HG03066 (cell line): ENCODE measurements around the gene PTEN.
"Not testable (repeated sequence)": the region's sequence is repeated elsewhere in the genome, so short reads cannot be mapped to it uniquely, and the experiment has no call there.

Experiments used
- ATAC-seq: cut with Tn5 transposase; IDR thresholded peaks from one replicate; pipeline ENCODE4 v1.9.1; 2021; ENCODE audit warnings: low read depth; ENCODE audit not compliant: unreplicated experiment

PTEN gene

GRCh38 chr10:87868277-87868676 is 4.9 kb downstream of the PTEN start:
- ATAC-seq, result no peak

- not testable (repeated sequence) for ATAC-seq
Observed at GRCh38 chr10:87869139-87869538, 5.7 kb downstream of the PTEN start.

DNA sequence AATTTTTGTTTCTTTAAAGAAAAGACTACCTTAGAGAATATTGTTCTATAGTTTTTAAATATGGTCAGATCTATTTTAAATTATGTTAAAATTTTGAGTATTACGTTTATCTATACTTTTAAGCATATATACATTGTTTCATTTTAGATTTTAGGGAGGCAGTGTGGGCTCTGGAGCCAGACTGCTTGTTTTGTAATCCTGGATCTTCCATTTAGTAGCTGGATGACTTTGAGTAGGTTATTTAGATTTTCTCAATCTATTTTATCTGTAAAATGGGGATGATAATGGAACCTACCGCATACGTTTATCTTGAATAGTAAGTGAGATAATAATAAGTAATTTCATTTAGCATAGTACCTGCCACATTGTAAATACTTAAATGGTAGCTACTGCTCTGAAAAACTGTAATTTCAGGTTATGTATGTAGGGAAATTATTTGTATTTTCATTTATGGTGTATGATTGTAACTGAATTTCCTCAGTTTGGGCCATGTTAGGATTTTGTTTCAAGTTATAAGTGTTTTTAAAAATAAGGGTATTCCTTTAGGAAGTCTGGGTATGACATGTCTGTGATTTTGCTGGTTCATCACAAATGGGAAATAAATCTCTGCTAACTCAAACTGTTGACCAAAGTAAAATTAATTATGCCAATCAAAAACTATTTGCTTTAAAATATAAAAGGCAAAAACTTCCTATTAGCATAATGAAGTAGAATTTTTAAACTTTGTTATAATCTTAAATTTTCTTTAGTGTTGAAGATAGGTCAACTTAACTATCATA is 6.5 kb downstream of the PTEN start:
- no peak for ATAC-seq

- ATAC-seq, result no peak
Observed at GRCh38 chr10:87872828-87873227, 9.4 kb downstream of the PTEN start.

GRCh38 chr10:87873656-87874055 is 10.2 kb downstream of the PTEN start:
- ATAC-seq, result no peak

DNA sequence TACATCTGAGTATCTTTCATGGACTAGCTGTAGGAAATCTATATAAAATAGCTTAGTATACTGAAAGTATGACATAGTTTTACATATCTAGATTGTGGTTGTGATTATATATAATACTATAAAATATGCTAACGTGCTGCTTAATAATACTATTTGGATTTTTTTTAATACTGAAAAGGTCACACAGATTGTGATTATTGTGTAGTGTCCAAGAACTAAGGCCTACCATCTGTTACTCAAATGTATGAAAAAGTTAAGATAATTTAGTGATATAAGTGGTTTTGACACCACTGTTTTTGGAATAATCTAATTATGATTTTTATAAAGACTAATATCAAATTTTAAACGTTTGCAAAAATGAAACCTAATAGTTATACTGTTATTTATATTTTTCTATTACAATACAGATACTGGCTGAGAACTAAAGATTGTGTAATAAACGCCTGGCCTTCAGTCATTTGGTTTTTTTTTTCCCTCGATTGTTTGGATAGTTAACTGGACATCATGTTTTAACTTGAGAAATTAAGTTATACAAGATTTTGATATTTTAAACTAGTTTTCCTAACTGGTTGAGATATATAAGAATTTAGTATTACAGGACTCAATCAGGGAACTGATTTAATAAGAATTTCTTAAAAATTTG is 12.6 kb downstream of the PTEN start:
- no peak for ATAC-seq

- no peak for ATAC-seq
Observed at GRCh38 chr10:87878664-87879459, 15.4 kb downstream of the PTEN start.

DNA sequence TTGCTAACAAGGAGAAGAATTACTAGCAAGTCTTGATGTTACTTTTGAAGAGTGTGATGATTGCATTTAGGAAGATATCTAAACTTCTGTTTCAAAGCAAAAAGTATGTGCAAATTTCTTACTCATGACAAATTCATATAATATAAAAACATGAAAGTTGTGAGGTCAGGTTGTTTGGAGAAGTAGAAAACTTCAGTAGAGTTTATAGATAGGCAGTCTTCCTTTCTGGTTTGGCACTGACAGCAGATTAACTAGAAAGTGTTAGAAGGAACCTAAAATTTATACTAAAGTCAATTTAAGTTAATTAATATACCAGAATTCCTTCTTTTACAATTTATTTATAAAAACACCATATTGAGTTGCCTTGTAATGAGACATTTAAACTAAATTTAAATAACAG is 16.9 kb downstream of the PTEN start:
- no peak for ATAC-seq

DNA sequence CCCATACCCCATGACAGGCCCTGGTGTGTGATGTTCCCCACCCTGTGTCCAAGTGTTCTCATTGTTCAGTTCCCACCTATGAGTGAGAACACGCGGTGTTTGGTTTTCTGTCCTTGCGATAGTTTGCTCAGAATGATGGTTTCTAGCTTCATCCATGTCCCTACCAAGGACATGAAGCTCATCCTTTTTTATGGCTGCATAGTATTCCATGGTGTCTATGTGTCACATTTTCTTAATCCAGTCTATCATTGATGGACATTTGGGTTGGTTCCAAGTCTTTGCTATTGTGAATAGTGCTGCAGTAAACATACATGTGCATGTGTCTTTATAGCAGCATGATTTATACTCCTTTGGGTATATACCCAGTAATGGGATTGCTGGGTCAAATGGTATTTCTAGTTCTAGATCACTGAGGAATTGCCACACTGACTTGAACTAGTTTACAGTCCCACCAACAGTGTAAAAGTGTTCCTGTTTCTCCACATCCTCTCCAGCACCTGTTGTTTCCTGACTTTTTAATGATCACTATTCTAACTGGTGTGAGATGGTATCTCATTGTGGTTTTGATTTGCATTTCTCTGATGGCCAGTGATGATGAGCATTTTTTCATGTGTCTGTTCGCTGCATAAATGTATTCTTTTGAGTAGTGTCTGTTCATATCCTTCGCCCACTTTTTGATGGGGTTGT is 18.1 kb downstream of the PTEN start:
- not testable (repeated sequence) for ATAC-seq

DNA sequence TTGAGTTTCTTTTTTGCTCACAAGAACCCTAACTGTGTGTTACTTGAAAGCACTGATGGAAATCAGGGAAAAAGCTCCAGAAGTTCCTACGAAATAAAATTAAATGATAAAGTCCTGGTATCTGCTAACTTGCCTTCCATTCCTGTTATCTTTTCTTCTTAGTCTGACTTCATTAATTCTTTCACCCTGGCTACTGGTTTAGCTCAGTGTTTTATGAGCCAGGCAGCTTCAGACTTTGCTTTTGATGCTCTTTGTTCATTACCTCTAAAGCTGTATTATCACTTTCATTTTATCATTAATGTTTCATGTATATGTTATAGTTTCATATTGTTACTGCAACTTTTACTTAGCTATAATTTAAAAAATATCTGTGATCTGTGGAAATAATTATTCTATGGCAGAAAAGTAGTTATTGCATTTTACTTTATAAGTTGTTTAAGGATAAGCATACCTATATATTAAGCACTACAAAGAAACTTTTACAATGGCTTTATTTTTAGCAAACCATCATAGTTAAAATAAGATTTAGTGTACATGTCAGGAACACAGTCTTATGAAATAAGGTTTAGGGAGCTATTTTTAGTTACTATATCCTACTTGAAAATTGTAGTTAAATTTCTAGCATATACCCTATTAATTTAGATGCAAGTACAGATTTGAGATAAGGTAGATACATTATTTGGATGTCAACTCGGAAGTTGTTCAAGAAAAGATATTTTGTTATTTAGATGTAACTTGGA is 19.3 kb downstream of the PTEN start:
- no peak for ATAC-seq

GRCh38 chr10:87886635-87887034 is 23.2 kb downstream of the PTEN start:
- no peak for ATAC-seq

DNA sequence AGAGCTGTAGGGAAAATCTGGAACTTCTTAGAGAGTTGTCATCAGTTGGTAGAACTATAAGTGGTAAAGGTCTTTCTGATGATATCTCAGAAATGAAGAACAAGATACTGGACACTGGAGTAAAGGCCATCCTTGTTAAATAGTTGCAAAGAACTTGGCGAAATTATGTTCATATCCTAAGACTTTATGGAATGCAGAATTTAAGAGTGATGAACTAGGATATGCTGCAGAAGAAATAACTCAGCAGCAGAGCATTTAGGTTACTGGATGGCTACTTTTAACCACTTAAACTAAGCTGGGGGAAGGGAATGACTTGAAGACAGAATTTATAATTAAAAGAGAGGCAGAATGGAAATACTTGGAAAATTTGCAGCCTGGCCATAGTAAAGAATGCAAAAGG is 23.7 kb downstream of the PTEN start:
- ATAC-seq, result no peak

DNA sequence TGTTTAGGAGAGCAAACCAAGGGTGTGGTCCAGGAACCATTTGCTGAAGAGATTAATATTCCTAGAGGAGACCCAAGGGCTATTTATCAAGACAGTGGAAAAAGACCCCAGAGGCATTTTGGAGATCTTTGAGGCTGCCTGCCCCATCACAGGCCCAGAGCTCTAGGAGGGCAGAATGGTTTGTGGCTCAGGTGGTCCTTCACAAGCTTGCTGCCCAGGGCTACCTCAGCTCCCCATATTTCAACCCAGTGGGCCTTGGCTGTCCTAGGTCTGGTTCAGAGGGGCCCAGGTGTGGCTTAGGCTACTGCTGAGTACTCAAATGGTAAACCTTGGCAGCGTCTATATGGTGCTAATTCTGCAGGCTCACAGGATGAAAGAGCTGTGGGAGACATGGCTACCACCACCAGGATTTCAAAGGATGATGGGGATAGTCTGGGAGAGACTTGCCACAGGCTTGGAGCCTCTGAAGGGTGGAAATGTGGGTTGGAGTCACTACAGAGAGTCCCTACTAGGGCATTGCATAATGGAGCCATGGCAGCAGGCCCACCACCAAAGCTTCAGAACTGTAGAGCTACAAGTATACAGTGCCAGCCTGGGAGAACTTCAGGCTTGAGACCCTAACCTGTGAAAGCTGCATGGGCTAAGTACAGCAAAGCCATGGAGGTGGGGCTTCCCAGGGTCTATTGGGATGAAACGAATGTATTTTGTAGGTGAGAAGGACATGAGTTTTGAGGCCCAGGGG is 24.3 kb downstream of the PTEN start:
- ATAC-seq, result no peak

- ATAC-seq, result no peak
Observed at GRCh38 chr10:87895430-87895829, 32.0 kb downstream of the PTEN start.

DNA sequence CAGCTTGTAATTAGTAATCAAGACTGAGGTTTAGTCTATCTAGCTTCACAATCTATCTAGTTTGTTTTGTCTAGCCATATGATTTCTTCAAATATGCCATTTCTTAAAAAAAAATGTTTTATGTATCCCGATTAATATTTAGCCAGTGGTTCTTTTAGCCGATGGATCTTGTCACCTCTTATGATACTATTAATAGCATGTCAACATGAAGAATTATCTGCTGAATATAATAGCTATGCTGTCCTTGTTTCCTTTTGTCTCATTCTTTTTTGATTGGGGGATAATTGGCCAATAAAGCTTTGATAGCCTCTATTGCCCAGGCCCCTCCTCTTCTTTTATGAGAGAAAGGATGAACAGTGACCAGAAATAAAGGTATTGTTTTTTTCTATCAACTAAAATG is 32.8 kb downstream of the PTEN start:
- ATAC-seq, result no peak

GRCh38 chr10:87897957-87898356 is 34.5 kb downstream of the PTEN start:
- not testable (repeated sequence) for ATAC-seq

DNA sequence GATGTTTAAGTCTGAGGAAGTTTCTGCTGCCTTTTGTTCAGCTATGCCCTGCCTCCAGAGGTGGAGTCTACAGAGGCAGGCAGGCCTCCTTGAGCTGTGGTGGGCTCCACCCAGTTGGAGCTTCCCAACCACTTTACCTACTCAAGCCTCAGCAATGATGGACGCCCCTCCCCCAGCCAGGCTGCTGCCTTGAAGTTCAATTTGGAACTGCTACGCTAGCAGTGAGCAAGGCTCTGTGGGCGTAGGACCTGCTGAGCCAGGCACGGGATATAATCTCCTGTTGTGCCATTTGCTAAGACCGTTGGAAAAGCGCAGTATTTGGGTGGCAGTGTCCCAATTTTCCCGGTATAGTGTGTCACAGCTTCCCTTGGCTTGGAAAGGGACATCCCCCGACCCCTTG is 40.0 kb downstream of the PTEN start:
- ATAC-seq, result not testable (repeated sequence)

DNA sequence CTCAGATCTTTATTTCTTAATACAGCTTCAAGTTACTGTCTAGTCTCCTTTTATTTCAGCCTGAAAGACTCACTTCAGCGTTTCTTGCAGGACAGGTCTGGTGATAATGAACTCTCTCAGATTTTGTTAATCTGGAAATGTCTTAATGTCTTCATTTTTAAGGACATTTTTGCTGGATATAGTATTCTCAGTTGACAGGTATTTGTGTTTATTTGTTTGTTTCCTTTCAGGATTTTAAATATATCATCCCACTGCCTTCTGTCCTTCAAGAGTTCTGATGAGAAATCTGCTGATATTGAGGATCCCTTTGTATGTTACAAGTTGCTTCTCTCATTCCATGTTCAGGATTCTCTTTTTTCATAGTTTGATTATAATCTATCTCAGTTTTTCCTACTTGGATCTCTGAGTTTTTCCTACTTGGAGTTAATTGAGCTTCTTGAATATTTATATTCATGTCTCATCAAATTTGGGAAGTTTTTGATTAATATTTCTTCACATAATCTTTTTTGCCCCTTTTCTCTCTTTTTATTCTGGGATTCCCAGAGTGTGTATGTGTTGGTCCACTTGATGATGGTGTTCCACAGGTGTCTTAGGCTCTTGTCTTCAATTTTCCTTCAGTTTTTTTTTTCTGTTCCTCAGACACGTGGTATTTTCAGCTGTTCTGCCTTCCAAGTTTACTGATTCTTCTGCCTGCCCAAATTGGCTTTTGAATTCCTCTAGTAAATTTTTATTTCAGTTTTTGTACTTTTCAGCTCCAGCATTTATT is 49.9 kb downstream of the PTEN start:
- ATAC-seq, result no peak

DNA sequence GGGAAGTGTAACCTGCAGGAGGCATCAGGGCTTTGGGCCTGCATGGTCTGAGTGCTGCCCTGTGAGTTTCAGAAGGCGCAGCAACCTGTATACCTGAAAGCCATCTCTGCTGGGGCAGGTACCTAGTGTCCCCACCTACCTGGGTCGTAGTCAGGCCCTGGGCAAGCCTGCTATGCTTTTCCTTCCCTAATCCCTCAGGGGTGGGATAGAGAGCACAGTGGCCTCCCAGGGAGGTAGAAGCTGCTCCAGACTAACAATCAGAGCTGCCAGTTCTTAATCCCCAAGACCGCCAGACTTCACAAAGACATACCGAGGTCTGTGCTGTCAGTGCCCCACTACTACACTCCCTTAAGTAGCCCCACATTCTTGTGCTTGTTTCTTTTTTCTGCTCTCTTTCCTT is 52.0 kb downstream of the PTEN start:
- no peak for ATAC-seq
